Activated naive CD8-positive, alpha-beta T cell treated with anti-CD3 and anti-CD28 coated beads, Interleukin-2, amount 10 ng/mL, durations not matched to agents 7 days and 5 days (primary cell): ENCODE results near the gene DOCK1. TPM values are rescaled to one million over a fixed set of nuclear protein-coding genes. Genes with fewer than 3 reads are reported as not detected.

Experiments used
- ATAC-seq: fragments of 150-1000 bp; cut with Tn5 transposase; one replicate; pipeline ENCODE4 v1.10.0; 2021; ENCODE audit warnings: low read depth, moderate library complexity
- POLR2A ChIA-PET: fragments of 350-600 bp; sonication (Branson Sonifier 250); formaldehyde crosslinking; loops from one replicate; lab custom pipeline; 2021; ENCODE audit warnings: antibody characterized with exemption; lab: Charles Lee
- DNase-seq: peaks from one replicate; pipeline ENCODE4 v3.0.0; 2021
- H3K27ac Mint-ChIP-seq: one replicate; pipeline ENCODE4 v1.8.0; 2022; ENCODE audit warnings: mild to moderate bottlenecking, mixed read lengths
- H3K27me3 Mint-ChIP-seq: one replicate; pipeline ENCODE4 v1.8.0; 2022; ENCODE audit warnings: mild to moderate bottlenecking, moderate library complexity, mixed read lengths
- H3K36me3 Mint-ChIP-seq: one replicate; pipeline ENCODE4 v1.8.0; 2021; ENCODE audit warnings: mild to moderate bottlenecking, mixed read lengths
- H3K4me1 Mint-ChIP-seq: one replicate; pipeline ENCODE4 v1.8.0; 2021; ENCODE audit warnings: mixed read lengths
- H3K4me3 Mint-ChIP-seq: one replicate; pipeline ENCODE4 v1.8.0; 2022; ENCODE audit warnings: mild to moderate bottlenecking, moderate library complexity, mixed read lengths
- H3K9me3 Mint-ChIP-seq: one replicate; pipeline ENCODE4 v1.8.0; 2021; ENCODE audit warnings: mixed read lengths
- total RNA-seq, 2 experiments: library from RNA; stranded (reverse); gene quantifications; one replicate each; pipeline ENCODE4 v1.2.3, GENCODE V29; 2021

Gene DOCK1
- total RNA-seq, 2 experiments from 2014 or later, result 0.06 to 0.14 TPM

DNA sequence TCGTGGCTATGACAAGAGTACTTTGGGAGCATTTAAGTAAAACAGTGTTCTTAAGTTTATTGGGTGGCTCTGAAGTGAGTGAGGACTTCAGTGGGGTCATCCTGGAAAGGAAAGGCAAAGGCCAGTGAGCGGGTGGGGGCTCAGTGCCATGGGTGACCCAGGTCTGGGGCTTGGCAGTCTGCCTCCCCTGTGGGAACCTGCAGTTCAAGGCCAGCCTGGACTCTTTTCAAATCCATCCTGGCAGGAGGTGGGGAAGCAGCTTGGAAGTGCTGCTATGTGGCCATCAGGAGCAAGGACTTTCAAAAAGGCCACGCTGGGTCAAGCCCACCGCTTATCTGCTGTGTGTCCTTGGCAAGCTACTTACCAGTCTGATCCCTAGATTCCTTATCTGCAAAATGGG lies 495.0 kb downstream of the DOCK1 start:
- POLR2A ChIA-PET, result no interaction called here
- no peak for DNase-seq
- H3K9me3 Mint-ChIP-seq, result no peaks in the 10 kb centered on the region
- ATAC-seq, result no peak
- no peaks in the 10 kb centered on the region for H3K36me3 Mint-ChIP-seq
- no peaks in the 10 kb centered on the region for H3K4me1 Mint-ChIP-seq
- H3K4me3 Mint-ChIP-seq, result no peak overlapping the region
- no peak overlapping the region for H3K27ac Mint-ChIP-seq
- peaks cover 2% of the 10 kb centered on the region for H3K27me3 Mint-ChIP-seq

DNA sequence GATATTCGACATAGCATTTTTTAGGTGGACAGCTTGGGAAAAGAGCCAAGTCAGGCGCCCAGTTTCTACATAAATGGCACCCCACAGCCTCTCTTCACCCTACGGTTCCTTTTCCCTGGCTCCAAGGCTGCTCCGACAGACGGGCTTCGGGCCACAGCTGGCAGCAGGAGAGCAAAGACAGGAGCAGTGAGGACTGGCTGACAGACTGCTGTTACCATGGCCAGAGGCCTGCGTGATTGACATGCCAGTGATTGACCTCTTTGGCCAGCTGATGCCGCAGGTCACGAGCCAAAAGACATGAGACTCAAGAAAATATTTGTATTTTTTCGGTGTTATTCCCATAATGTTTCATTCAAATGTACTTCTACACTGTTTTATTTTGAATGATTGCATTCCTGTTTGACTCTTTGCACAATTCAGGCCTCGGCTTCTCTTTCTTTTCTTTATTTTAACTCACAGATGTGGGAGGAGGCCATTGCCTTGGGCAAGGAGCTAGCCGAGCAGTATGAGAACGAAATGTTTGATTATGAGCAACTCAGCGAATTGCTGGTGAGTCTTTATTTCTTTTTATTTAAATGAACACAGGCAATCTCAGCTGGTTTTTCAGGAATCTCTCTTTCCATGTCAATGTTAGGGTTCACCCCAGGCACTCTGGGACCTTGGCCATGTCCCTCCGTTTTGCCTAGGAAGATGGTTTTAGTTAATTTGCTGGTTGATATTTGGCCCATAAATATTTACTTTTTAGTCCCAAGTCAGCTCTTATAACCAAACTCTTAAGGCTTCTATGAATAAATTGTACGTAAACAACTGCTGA lies 497.6 kb downstream of the DOCK1 start:
- Mint-ChIP-seq H3K9me3 (no peaks in the 10 kb centered on the region), H3K27ac (no peak overlapping the region), H3K27me3 (peaks cover 2% of the 10 kb centered on the region), H3K36me3 (no peaks in the 10 kb centered on the region), H3K4me1 (no peaks in the 10 kb centered on the region), H3K4me3 (no peak overlapping the region)
- ATAC-seq (no peak), DNase-seq (no peak)
- POLR2A ChIA-PET, result no interaction called here

DNA sequence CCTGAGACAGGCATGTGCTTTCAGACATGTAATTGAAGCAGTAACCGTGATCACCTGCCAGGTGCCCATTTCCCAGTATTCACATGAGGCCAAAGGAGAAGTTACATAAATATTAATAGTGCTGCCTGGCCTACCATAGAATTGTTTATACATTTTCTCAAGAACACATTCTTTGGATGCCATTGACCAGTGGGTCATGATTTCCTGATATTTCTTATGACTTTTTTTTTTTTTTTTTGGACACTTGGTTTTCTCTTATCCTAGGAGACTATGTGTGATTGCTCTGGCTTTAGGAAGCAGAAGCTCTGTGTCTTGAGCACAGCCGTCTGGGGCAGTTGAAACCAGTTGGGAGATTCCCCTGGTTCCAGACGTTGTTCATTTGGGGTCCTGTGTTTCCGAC lies 500.0 kb downstream of the DOCK1 start:
- POLR2A ChIA-PET, result no interaction called here
- Mint-ChIP-seq H3K9me3 (no peaks in the 10 kb centered on the region), H3K4me3 (no peak overlapping the region), H3K27me3 (peaks cover 2% of the 10 kb centered on the region), H3K4me1 (no peaks in the 10 kb centered on the region), H3K27ac (no peak overlapping the region), H3K36me3 (no peaks in the 10 kb centered on the region)
- no peak for ATAC-seq
- no peak for DNase-seq

DNA sequence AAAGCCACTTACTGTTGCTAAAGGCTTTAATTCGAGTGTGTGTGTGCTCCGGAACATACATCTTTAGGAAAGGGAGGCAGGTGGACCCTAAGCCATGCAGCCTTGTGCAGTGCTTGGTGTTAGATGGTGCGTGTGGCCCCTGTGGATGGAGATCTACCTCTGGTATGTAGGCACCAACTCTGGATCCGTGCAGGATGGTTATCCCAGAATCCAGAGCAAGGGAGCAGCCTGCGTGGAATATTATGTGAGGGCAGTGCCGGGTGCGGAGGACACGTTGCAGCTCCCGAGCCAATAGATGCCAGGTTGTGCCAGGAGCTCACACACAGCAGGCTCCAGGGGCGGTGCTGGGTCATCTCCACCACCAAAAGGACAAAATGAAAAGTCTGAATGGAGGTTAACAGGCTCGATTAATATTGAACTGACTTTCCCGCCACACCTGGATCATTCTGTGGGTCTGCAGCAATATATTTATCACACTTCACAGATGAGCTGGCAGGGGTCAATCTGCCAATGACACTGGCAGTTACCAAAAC lies 500.9 kb downstream of the DOCK1 start:
- no peaks in the 10 kb centered on the region for H3K4me1 Mint-ChIP-seq
- no peak for ATAC-seq
- POLR2A ChIA-PET, result no interaction called here
- no peaks in the 10 kb centered on the region for H3K36me3 Mint-ChIP-seq
- H3K9me3 Mint-ChIP-seq, result no peaks in the 10 kb centered on the region
- H3K27ac Mint-ChIP-seq, result no peak overlapping the region
- DNase-seq, result no peak
- no peak overlapping the region for H3K4me3 Mint-ChIP-seq
- peaks cover 2% of the 10 kb centered on the region for H3K27me3 Mint-ChIP-seq

DNA sequence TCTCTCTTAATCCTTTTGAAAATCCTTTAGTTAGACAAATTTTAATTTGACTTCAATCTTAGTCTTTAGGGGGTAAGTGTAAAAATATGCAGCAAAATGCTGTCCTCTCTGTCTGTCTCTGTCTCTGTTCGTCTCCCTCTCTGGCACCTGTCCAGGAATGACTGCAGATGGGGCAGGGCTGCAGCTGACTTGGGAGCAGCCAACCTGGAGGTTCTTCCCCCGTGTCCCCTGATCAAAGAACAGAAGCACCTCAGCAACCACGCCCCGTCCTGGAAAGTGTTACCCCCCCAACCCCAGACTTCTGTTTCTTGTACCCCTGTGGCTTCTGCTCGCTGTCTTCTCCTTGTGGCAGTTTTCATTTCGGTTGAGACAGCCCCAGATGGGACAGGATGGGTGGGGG lies 502.3 kb downstream of the DOCK1 start:
- POLR2A ChIA-PET, result no interaction called here
- Mint-ChIP-seq H3K4me3 (no peak overlapping the region), H3K27ac (no peak overlapping the region), H3K9me3 (no peaks in the 10 kb centered on the region), H3K27me3 (no peaks in the 10 kb centered on the region), H3K36me3 (no peaks in the 10 kb centered on the region), H3K4me1 (no peaks in the 10 kb centered on the region)
- ATAC-seq, result no peak
- DNase-seq, result no peak

DNA sequence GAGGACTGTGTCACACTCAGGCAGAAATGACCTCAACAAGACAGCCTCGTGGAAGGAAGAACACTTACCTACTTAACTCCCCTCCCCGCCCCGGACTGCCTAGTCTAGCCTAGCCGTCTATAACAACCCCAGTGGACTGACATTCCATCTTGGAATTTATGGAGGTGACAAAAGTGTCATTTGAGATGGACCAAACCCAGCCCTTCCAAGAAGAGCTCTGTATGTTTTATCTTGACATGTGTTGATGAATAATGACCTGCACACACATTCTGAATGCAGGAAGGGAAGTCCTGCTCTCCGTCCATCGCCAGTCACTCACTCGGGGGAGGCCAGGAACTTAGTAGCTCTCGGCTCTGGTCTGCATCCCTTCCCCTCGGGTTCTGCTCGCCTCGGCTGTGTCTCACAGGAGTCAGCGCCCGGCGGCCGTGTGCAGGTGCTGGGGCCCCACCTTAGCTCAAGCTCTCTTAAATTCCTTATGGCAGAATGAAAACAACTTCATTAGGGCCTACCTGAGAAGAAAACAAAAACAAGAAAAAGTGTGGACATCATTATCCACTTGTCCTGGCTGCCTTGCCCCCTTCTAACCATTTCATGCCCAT lies 503.0 kb downstream of the DOCK1 start:
- no peak for ATAC-seq
- no peak for DNase-seq
- H3K27ac Mint-ChIP-seq, result no peak overlapping the region
- no peaks in the 10 kb centered on the region for H3K27me3 Mint-ChIP-seq
- no peaks in the 10 kb centered on the region for H3K4me1 Mint-ChIP-seq
- no peaks in the 10 kb centered on the region for H3K9me3 Mint-ChIP-seq
- POLR2A ChIA-PET, result no interaction called here
- H3K36me3 Mint-ChIP-seq, result no peaks in the 10 kb centered on the region
- no peak overlapping the region for H3K4me3 Mint-ChIP-seq

DNA sequence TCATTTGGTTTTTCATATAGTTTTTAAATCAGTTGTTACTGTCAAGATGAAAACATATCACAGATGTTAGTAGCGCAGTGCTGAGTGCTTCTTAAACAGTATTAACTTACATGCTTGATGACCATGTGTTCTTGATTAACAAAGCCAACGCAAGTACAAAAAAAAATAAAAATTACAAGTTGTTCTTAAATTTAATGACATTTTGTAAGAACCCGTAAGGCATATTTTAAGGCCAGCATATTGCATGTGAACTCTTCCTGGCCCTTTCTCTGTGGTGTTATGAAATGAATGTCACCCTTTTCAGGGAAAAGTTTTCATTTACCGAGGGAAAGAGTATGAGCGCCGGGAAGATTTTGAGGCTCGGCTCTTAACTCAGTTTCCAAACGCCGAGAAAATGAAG lies 503.5 kb downstream of the DOCK1 start:
- no peaks in the 10 kb centered on the region for H3K4me1 Mint-ChIP-seq
- H3K36me3 Mint-ChIP-seq, result no peaks in the 10 kb centered on the region
- H3K27ac Mint-ChIP-seq, result no peak overlapping the region
- no peaks in the 10 kb centered on the region for H3K9me3 Mint-ChIP-seq
- H3K27me3 Mint-ChIP-seq, result no peaks in the 10 kb centered on the region
- no peak for ATAC-seq
- POLR2A ChIA-PET, result no interaction called here
- no peak overlapping the region for H3K4me3 Mint-ChIP-seq
- DNase-seq, result no peak

DNA sequence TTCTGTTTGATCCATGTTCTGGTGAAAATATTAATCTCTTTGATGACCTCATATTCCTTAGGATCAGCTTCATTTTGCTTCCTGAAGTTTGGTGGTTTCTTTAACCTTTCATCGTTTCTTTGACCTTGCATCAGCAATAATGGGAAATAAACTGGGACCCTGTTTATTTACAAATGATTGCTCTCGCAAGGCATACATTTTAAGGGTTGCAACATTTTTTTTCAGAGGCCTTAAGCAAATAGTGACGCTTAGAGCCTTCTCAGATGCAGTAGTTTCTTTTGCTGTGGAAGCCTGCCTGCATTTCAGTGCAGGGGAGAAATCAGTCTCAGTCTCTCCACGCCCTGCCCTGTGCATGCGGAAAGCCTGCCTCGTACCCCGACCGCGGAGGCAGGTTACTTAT lies 504.8 kb downstream of the DOCK1 start:
- ATAC-seq (no peak), DNase-seq (no peak)
- H3K27me3 Mint-ChIP-seq, result no peaks in the 10 kb centered on the region
- H3K4me3 Mint-ChIP-seq, result no peak overlapping the region
- POLR2A ChIA-PET, result no interaction called here
- H3K4me1 Mint-ChIP-seq, result no peaks in the 10 kb centered on the region
- no peak overlapping the region for H3K27ac Mint-ChIP-seq
- no peaks in the 10 kb centered on the region for H3K36me3 Mint-ChIP-seq
- no peaks in the 10 kb centered on the region for H3K9me3 Mint-ChIP-seq

DNA sequence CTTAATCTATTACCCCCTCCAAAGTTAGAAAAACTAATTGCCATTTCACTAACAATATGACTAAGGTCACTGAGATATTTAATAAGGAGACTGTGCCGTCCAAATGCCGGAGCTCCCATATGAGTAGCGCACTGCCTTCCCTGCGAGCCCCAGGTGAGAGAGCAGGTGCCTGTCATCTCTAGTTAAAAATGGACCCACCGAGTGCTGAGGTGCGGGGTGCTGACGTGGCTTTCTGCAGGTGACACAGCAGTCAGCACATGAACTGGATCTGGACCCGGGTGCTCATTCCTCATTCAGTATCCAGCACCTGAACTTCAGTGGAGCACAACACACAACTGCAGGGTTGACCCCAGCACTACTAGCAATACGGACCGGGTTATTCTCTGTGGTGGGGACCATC lies 505.8 kb downstream of the DOCK1 start:
- POLR2A ChIA-PET, result no interaction called here
- no peak for ATAC-seq
- no peak for DNase-seq
- Mint-ChIP-seq H3K27me3 (no peaks in the 10 kb centered on the region), H3K4me1 (no peaks in the 10 kb centered on the region), H3K4me3 (no peak overlapping the region), H3K27ac (no peak overlapping the region), H3K9me3 (no peaks in the 10 kb centered on the region), H3K36me3 (no peaks in the 10 kb centered on the region)

DNA sequence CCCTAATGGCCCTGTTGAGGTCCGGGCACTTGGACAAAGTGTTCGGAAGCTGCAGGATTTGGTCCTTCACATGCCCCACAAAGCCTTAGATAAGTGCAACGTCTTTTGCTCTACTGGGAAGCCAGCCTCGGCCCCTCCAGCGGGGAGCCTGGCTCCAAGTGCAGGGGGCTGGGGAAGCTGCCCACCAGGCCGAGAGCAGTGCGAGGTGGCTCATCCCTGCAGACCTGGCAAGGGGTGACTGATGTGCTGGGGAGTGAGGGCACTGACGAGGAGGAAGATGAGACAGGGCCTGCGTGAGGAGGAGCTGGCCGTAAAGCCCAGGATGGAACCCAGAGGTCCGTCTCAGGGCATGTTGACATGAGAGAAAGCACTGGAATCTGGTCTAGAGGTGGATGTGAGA lies 508.1 kb downstream of the DOCK1 start:
- POLR2A ChIA-PET, result no interaction called here
- ATAC-seq, result no peak
- H3K4me1 Mint-ChIP-seq, result no peaks in the 10 kb centered on the region
- H3K4me3 Mint-ChIP-seq, result no peak overlapping the region
- H3K27me3 Mint-ChIP-seq, result no peaks in the 10 kb centered on the region
- H3K9me3 Mint-ChIP-seq, result no peaks in the 10 kb centered on the region
- no peaks in the 10 kb centered on the region for H3K36me3 Mint-ChIP-seq
- no peak for DNase-seq
- H3K27ac Mint-ChIP-seq, result no peak overlapping the region

DNA sequence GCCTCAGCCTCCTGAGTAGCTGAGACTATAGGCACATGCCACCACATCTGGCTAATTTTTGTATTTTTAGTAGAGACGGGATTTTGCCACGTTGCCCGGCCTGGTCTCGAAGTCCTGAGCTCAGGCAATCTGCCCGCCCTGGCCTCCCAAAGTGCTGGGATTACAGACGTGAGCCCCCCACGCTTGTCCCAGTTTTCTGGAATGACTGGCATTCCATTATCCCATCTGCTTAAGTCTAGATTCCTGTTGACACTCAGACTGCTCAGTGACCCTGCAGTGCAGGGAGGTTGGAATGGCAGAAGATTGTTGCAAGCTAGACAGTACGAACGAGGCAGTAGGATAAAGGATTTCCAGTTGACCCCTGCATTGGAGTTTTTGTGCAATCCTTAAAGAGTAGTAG lies 508.8 kb downstream of the DOCK1 start:
- ATAC-seq (no peak), DNase-seq (no peak)
- no peak overlapping the region for H3K4me3 Mint-ChIP-seq
- H3K4me1 Mint-ChIP-seq, result no peaks in the 10 kb centered on the region
- POLR2A ChIA-PET, result no interaction called here
- no peaks in the 10 kb centered on the region for H3K27me3 Mint-ChIP-seq
- no peaks in the 10 kb centered on the region for H3K9me3 Mint-ChIP-seq
- no peaks in the 10 kb centered on the region for H3K36me3 Mint-ChIP-seq
- H3K27ac Mint-ChIP-seq, result no peak overlapping the region

DNA sequence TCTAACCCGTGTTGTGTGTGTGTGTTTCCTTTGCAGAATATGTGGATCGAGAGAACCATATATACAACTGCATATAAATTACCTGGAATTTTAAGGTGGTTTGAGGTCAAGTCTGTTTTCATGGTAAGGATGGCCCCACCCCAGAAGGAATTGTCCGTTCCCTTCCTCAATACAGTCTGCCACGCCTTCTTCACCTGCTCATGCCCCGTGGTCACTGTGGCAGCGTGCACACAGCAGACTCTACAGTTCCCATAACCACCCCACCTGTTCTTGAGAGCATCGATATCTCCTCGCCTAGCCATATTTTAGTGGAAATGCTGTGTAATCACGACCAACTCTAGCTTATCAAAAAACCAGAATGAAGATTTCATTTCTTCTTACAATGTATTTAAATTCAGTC lies 509.9 kb downstream of the DOCK1 start:
- no peak overlapping the region for H3K27ac Mint-ChIP-seq
- no peaks in the 10 kb centered on the region for H3K9me3 Mint-ChIP-seq
- ATAC-seq (no peak), DNase-seq (no peak)
- H3K36me3 Mint-ChIP-seq, result no peaks in the 10 kb centered on the region
- H3K4me3 Mint-ChIP-seq, result no peak overlapping the region
- POLR2A ChIA-PET, result no interaction called here
- H3K27me3 Mint-ChIP-seq, result no peaks in the 10 kb centered on the region
- H3K4me1 Mint-ChIP-seq, result no peaks in the 10 kb centered on the region

DNA sequence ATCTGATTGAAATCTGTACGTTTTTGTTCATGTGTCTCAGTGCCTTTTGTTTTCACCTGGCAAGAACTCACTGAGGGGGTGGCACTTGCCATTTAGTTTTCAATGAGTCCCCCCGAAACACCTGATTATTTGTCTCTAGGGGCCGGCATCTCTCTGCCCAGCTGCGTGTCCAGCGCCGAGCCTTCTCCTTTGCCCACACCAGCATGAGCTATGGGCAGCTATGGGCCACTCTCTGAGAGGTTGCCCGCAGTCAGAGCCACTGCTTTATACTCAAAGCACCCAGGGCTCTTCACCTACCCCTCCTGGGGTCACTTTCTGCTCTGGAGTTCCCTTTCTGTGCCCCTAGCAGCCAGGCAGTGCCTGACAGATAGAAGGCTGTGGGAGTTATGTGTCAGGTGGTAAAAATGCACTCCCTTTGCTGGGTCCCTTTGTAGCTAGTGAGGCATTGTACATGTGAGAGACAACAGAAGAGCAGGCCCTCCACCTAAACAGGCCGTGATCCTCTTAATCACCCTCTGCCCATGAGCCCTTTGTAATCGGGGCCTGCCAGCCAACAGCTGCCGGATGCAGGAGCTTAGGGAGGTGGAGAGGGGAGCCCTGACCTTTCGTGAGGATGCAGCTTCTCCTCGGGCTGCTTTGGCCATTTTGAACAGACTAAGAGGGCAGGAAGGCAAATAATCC lies 510.8 kb downstream of the DOCK1 start:
- ATAC-seq, result no peak
- no peaks in the 10 kb centered on the region for H3K9me3 Mint-ChIP-seq
- POLR2A ChIA-PET, result no interaction called here

DNA sequence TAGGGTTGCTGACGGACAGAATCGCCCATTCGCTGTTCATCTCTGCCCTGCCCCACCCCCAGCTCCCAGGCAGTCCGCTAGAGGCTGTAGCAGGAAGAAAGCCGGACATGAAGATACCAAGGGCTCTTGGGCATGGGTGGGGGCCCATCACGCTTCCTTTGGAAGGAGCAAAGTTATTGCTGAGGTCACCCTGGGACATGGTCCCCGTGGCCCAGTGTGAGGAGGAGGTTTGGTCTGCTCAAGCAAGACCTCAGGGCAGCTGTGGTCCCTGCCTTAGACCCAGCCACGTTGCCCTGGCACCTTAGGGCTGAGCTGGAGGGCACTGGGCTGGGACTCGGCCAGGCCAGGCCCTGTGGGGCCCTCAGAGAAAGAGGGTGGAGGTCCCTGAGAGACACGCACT lies 511.8 kb downstream of the DOCK1 start:
- ATAC-seq (no peak), DNase-seq (no peak)
- Mint-ChIP-seq H3K4me1 (no peaks in the 10 kb centered on the region), H3K36me3 (no peaks in the 10 kb centered on the region), H3K27me3 (no peaks in the 10 kb centered on the region), H3K27ac (no peak overlapping the region), H3K4me3 (no peak overlapping the region), H3K9me3 (no peaks in the 10 kb centered on the region)
- POLR2A ChIA-PET, result no interaction called here

More for the DNA sequence above, 510.8 kb downstream of the DOCK1 start:
- no peaks in the 10 kb centered on the region for H3K27me3 Mint-ChIP-seq
- no peaks in the 10 kb centered on the region for H3K4me1 Mint-ChIP-seq
- H3K4me3 Mint-ChIP-seq, result no peak overlapping the region
- H3K27ac Mint-ChIP-seq, result no peak overlapping the region
- H3K36me3 Mint-ChIP-seq, result no peaks in the 10 kb centered on the region
- DNase-seq, result no peak
